Keratinocyte (primary cell): ENCODE data around the gene MPP4. TPM values are rescaled to one million over a fixed set of nuclear protein-coding genes. Genes with fewer than 3 reads are reported as not detected.

Source experiments
- DNase-seq: peaks from one replicate; pipeline ENCODE4 v3.0.0-alpha.2; 2011; ENCODE audit warnings: low read depth, missing footprints, low spot score
- FAIRE-seq: peaks from 2 replicates; lab custom pipeline; 2011; peaks lifted over from hg19 to GRCh38; lab: Jason Lieb, UNC
- H2AFZ ChIP-seq: 2 replicates; pipeline ENCODE4 v1.6.0; 2012; ENCODE audit warnings: low read length, control low read depth, inconsistent platforms; ENCODE audit not compliant: control insufficient read depth
- H3K27ac ChIP-seq: 2 replicates; pipeline ENCODE4 v1.5.1; 2011; ENCODE audit warnings: low read length; ENCODE audit not compliant: control insufficient read depth, insufficient read depth
- H3K27me3 ChIP-seq: 3 replicates; pipeline ENCODE4 v1.6.0; 2011; ENCODE audit warnings: low read length; ENCODE audit not compliant: control insufficient read depth, insufficient read depth; ENCODE audit errors: extremely low read depth
- H3K36me3 ChIP-seq, 2 experiments: 2 replicates in 1 of 2; 3 replicates in 1 of 2; pipeline ENCODE4 v1.5.1; 2011; ENCODE audit warnings: low read length in 2 of 2, mild to moderate bottlenecking in 1 of 2; ENCODE audit not compliant: control insufficient read depth in 2 of 2, insufficient read depth in 2 of 2; ENCODE audit errors: extremely low read depth in 1 of 2
- H3K4me1 ChIP-seq: 3 replicates; pipeline ENCODE4 v1.5.1; 2011; ENCODE audit warnings: low read length; ENCODE audit not compliant: control insufficient read depth, insufficient read depth; ENCODE audit errors: extremely low read depth
- H3K4me2 ChIP-seq: 3 replicates; pipeline ENCODE4 v1.6.0; 2011; ENCODE audit warnings: low read depth, low read length; ENCODE audit not compliant: control insufficient read depth, insufficient read depth; ENCODE audit errors: extremely low read depth
- H3K4me3 ChIP-seq, 3 experiments: fragments of 200-600 bp in 1 of 3; sonication (generic) in 1 of 3; 2 replicates in 2 of 3; 3 replicates in 1 of 3; pipeline ENCODE4 v1.5.1; 2011 to 2016; ENCODE audit warnings: low read length in 3 of 3, mild to moderate bottlenecking in 3 of 3, control low read depth in 2 of 3, inconsistent platforms in 1 of 3, low read depth in 1 of 3, mixed read lengths in 1 of 3, mixed run types in 1 of 3, moderate library complexity in 1 of 3; ENCODE audit not compliant: control insufficient read depth in 2 of 3, insufficient read depth in 2 of 3; ENCODE audit errors: extremely low read depth in 1 of 3
- H3K79me2 ChIP-seq: 2 replicates; pipeline ENCODE4 v1.6.0; 2012; ENCODE audit warnings: low read length; ENCODE audit not compliant: control insufficient read depth, insufficient read depth
- H3K9ac ChIP-seq: 3 replicates; pipeline ENCODE4 v1.6.0; 2011; ENCODE audit warnings: low read length; ENCODE audit not compliant: control insufficient read depth, insufficient read depth; ENCODE audit errors: extremely low read depth
- H3K9me1 ChIP-seq: 3 replicates; pipeline ENCODE4 v1.6.0; 2011; ENCODE audit warnings: low read length; ENCODE audit not compliant: control insufficient read depth, insufficient read depth; ENCODE audit errors: extremely low read depth
- H3K9me3 ChIP-seq: 2 replicates; pipeline ENCODE4 v1.5.1; 2012; ENCODE audit warnings: low read depth, low read length; ENCODE audit not compliant: control insufficient read depth
- H4K20me1 ChIP-seq: 3 replicates; pipeline ENCODE4 v1.6.0; 2011; ENCODE audit warnings: low read length; ENCODE audit not compliant: control insufficient read depth, insufficient read depth; ENCODE audit errors: extremely low read depth
- CTCF ChIP-seq, 3 experiments: IDR thresholded peaks in 1 of 3; conservative IDR thresholded peaks in 1 of 3; optimal IDR thresholded peaks in 1 of 3; 2 replicates in 2 of 3; 3 replicates in 1 of 3; pipeline versions ENCODE3 to v1.5.1; 2011; ENCODE audit warnings: low read length in 3 of 3, mild to moderate bottlenecking in 3 of 3, moderate library complexity in 2 of 3, control low read depth in 1 of 3, inconsistent platforms in 1 of 3; ENCODE audit not compliant: insufficient read depth in 2 of 3; ENCODE audit errors: extremely low read depth in 1 of 3
- EZH2 ChIP-seq: IDR thresholded peaks from one replicate; pipeline ENCODE4 v1.6.1; 2012; ENCODE audit warnings: inconsistent platforms, mild to moderate bottlenecking, low read length, moderate library complexity
- dilution Hi-C: fragments of 300-500 bp; cut with MboI; formaldehyde crosslinking; loops from one replicate; pipeline ENCODE4 v1.7.0; 2020; ENCODE audit warnings: low sequenced_read_pairs; ENCODE audit not compliant: extremely low pct_ligation_motif_present
- polyA plus RNA-seq, 5 experiments: library from polyadenylated mRNA; depleted of rRNA in 3 of 5; stranded (reverse) in 3 of 5; stranded (forward) in 1 of 5; unstranded in 1 of 5; fragments of >200 nt; gene quantifications; 1 replicate in 1 of 5; 2 replicates in 3 of 5; 3 replicates in 1 of 5; pipeline versions ENCODE4 v1.2.1 to v1.2.3, GENCODE V29; 2011 to 2012; ENCODE audit warnings: missing spikeins in 2 of 5, low read depth in 1 of 5, low replicate concordance in 1 of 5

Gene MPP4
- polyA plus RNA-seq, 1 donor (not counting 4 experiments of a cell fraction or from before 2014, with no cell fraction given) = 0.42 TPM

- no peak for DNase-seq
- FAIRE-seq = no peak
- Histone ChIP-seq H3K9me1 (no peaks in the 10 kb centered on the region), H3K4me2 (no peak overlapping the region), H3K36me3 (no peaks in the 10 kb centered on the region), H3K4me1 (peaks cover 12% of the 10 kb centered on the region), H3K27ac (no peak overlapping the region), H3K9ac (no peak overlapping the region), H3K4me3 (no peak overlapping the region), H2AFZ (no peak overlapping the region), H4K20me1 (no peaks in the 10 kb centered on the region), H3K9me3 (no peaks in the 10 kb centered on the region), H3K79me2 (peaks cover under 1% of the 10 kb centered on the region), H3K27me3 (no peaks in the 10 kb centered on the region)
- no peak for TF ChIP-seq EZH2
- TF ChIP-seq CTCF (optimal IDR thresholded peaks at IDR 0.05 in 1 of 3, IDR thresholded peaks at IDR 0.05 in 1 of 3, conservative IDR thresholded peaks at IDR 0.05 in 1 of 3; ENCODE audit: extremely low read depth in 1 of 3, insufficient read depth in 2 of 3, low read length in 3 of 3) = no peak
- dilution Hi-C loops = no loop called here
Measured at GRCh38 chr2:201647431-201647830, 51.0 kb downstream of the MPP4 start.

- no peaks in the 10 kb centered on the region for H4K20me1 ChIP-seq
- peak overlapping the region; percentile 68 for H3K4me2 ChIP-seq
- dilution Hi-C loops = no loop called here
- FAIRE-seq (peak; percentile 66), DNase-seq (no peak)
- no peaks in the 10 kb centered on the region for H3K36me3 ChIP-seq
- peak overlapping the region; percentile 92 for H2AFZ ChIP-seq
- no peak for TF ChIP-seq CTCF (optimal IDR thresholded peaks at IDR 0.05 in 1 of 3, IDR thresholded peaks at IDR 0.05 in 1 of 3, conservative IDR thresholded peaks at IDR 0.05 in 1 of 3; ENCODE audit: extremely low read depth in 1 of 3, insufficient read depth in 2 of 3, low read length in 3 of 3)
- no peak for TF ChIP-seq EZH2
- peaks cover 17% of the 10 kb centered on the region for H3K4me1 ChIP-seq
- H3K4me3 ChIP-seq = peak overlapping the region; percentile 59 to 97 (median 93)
- H3K27me3 ChIP-seq = no peaks in the 10 kb centered on the region
- H3K9me3 ChIP-seq = no peaks in the 10 kb centered on the region
- H3K9ac ChIP-seq = peak overlapping the region; percentile 96
- H3K79me2 ChIP-seq = peaks cover 13% of the 10 kb centered on the region
- no peaks in the 10 kb centered on the region for H3K9me1 ChIP-seq
- H3K27ac ChIP-seq = peak overlapping the region; percentile 96
Measured at GRCh38 chr2:201644001-201644400, 54.4 kb downstream of the MPP4 start.
